Endometrium (tissue), 2 donors: ENCODE measurements around the gene CTNNA2.

ENCODE experiments used
- FAIRE-seq: peaks from 2 replicates; lab custom pipeline; 2012; peaks lifted over from hg19 to GRCh38; lab: Jason Lieb, UNC
- donor health status: control.
- donor health status: control.

CTNNA2 gene

GRCh38 chr2:79984476-79984875 lies 471.6 kb downstream of the CTNNA2 start:
- FAIRE-seq = no peak

GRCh38 chr2:79985145-79985544 lies 472.3 kb downstream of the CTNNA2 start:
- FAIRE-seq = no peak

GRCh38 chr2:79985571-79985970 lies 472.7 kb downstream of the CTNNA2 start:
- no peak for FAIRE-seq

- FAIRE-seq = no peak
Observed at GRCh38 chr2:79993144-79993543, 480.3 kb downstream of the CTNNA2 start.

GRCh38 chr2:79994161-79994560 lies 481.3 kb downstream of the CTNNA2 start:
- no peak for FAIRE-seq

GRCh38 chr2:79994965-79995364 lies 482.1 kb downstream of the CTNNA2 start:
- no peak for FAIRE-seq

- no peak for FAIRE-seq
Observed at GRCh38 chr2:79996709-79997108, 483.9 kb downstream of the CTNNA2 start.

- no peak for FAIRE-seq
Observed at GRCh38 chr2:80001701-80002101, 488.9 kb downstream of the CTNNA2 start.

- no peak for FAIRE-seq
Observed at GRCh38 chr2:80002112-80002511, 489.3 kb downstream of the CTNNA2 start.

GRCh38 chr2:80002568-80003157 lies 489.8 kb downstream of the CTNNA2 start:
- no peak for FAIRE-seq

- FAIRE-seq = no peak
Observed at GRCh38 chr2:80007777-80008503, 495.1 kb downstream of the CTNNA2 start.

- no peak for FAIRE-seq
Observed at GRCh38 chr2:80008596-80008995, 495.7 kb downstream of the CTNNA2 start.

- FAIRE-seq = no peak
Observed at GRCh38 chr2:80009211-80009610, 496.4 kb downstream of the CTNNA2 start.

GRCh38 chr2:80012061-80012460 lies 499.2 kb downstream of the CTNNA2 start:
- no peak for FAIRE-seq

GRCh38 chr2:80014637-80015036 lies 501.8 kb downstream of the CTNNA2 start:
- FAIRE-seq = no peak

- no peak for FAIRE-seq
Observed at GRCh38 chr2:80016171-80016570, 503.3 kb downstream of the CTNNA2 start.

- no peak for FAIRE-seq
Observed at GRCh38 chr2:80019571-80020460, 507.0 kb downstream of the CTNNA2 start.

GRCh38 chr2:80022018-80022417 lies 509.2 kb downstream of the CTNNA2 start:
- FAIRE-seq = no peak

- FAIRE-seq = no peak
Observed at GRCh38 chr2:80026040-80026729, 513.3 kb downstream of the CTNNA2 start.

GRCh38 chr2:80028051-80028450 lies 515.2 kb downstream of the CTNNA2 start:
- no peak for FAIRE-seq

GRCh38 chr2:80028584-80028983 lies 515.7 kb downstream of the CTNNA2 start:
- no peak for FAIRE-seq

- FAIRE-seq = no peak
Observed at GRCh38 chr2:80030135-80030534, 517.3 kb downstream of the CTNNA2 start.
